GM23338 (cell line): Measurements from ENCODE around the gene PEBP1. TPM values are rescaled to one million over a fixed set of nuclear protein-coding genes. Genes with fewer than 3 reads are reported as not detected.

ENCODE experiments used
- ATAC-seq: fragments of 200-7000 bp; cut with Tn5 transposase; 3 replicates; pipeline ENCODE4 v1.9.1; 2020
- DNase-seq: peaks from one replicate; pipeline ENCODE4 v3.0.0-alpha.2; 2015; ENCODE audit warnings: low spot score
- H2AFZ ChIP-seq: fragments of 200-600 bp; sonication (generic); 2 replicates; pipeline ENCODE4 v1.8.0; 2016; ENCODE audit warnings: antibody characterized with exemption, mild to moderate bottlenecking, moderate library complexity
- H3F3A ChIP-seq: fragments of 200-600 bp; sonication (generic); replicated peaks from 2 replicates; pipeline ENCODE4 v1.8.0; 2017; ENCODE audit warnings: antibody characterized with exemption, mixed run types, low read depth
- H3K27ac ChIP-seq: fragments of 200-600 bp; sonication (generic); 2 replicates; pipeline ENCODE4 v1.6.1; 2016; ENCODE audit warnings: low read depth
- H3K27me3 ChIP-seq: fragments of 200-600 bp; sonication (generic); 2 replicates; pipeline ENCODE4 v1.8.0; 2016; ENCODE audit warnings: mild to moderate bottlenecking, mixed run types, moderate library complexity; ENCODE audit not compliant: insufficient read depth
- H3K36me3 ChIP-seq: fragments of 200-600 bp; sonication (generic); 2 replicates; pipeline ENCODE4 v1.8.0; 2016; ENCODE audit warnings: mild to moderate bottlenecking; ENCODE audit not compliant: insufficient read depth
- H3K4me1 ChIP-seq: fragments of 200-600 bp; sonication (generic); 2 replicates; pipeline ENCODE4 v1.8.0; 2016; ENCODE audit warnings: mild to moderate bottlenecking, moderate library complexity; ENCODE audit not compliant: insufficient read depth
- H3K4me2 ChIP-seq: fragments of 200-600 bp; sonication (generic); 2 replicates; pipeline ENCODE4 v1.7.1; 2017; ENCODE audit warnings: mixed run types
- H3K4me3 ChIP-seq: fragments of 200-600 bp; sonication (generic); 2 replicates; pipeline ENCODE4 v1.6.1; 2016; ENCODE audit warnings: mixed run types
- H3K79me2 ChIP-seq: fragments of 200-600 bp; sonication (generic); replicated peaks from 2 replicates; pipeline ENCODE4 v1.8.0; 2017; ENCODE audit warnings: mild to moderate bottlenecking; ENCODE audit not compliant: insufficient read depth
- H3K9me2 ChIP-seq: fragments of 200-600 bp; sonication (generic); 2 replicates; pipeline ENCODE4 v1.8.0; 2017; ENCODE audit not compliant: insufficient read depth
- H4K20me1 ChIP-seq: fragments of 200-600 bp; sonication (generic); replicated peaks from 2 replicates; pipeline ENCODE4 v1.8.0; 2017; ENCODE audit warnings: mild to moderate bottlenecking; ENCODE audit not compliant: insufficient read depth
- H3K27ac Mint-ChIP-seq: 2 replicates; pipeline ENCODE4 v1.8.0; 2020; ENCODE audit warnings: inconsistent platforms, mild to moderate bottlenecking, moderate library complexity, mixed read lengths
- H3K27me3 Mint-ChIP-seq: 3 replicates; pipeline ENCODE4 v1.8.0; 2022; ENCODE audit warnings: low read depth, mild to moderate bottlenecking, moderate library complexity, mixed read lengths, inconsistent platforms; ENCODE audit not compliant: insufficient read depth, poor library complexity
- H3K36me3 Mint-ChIP-seq: 3 replicates; pipeline ENCODE4 v1.8.0; 2021; ENCODE audit warnings: low read depth, mild to moderate bottlenecking, inconsistent platforms, moderate library complexity, mixed read lengths
- H3K4me1 Mint-ChIP-seq: 3 replicates; pipeline ENCODE4 v1.8.0; 2020; ENCODE audit warnings: mild to moderate bottlenecking, inconsistent platforms, mixed read lengths
- H3K4me3 Mint-ChIP-seq: 3 replicates; pipeline ENCODE4 v1.8.0; 2021; ENCODE audit warnings: moderate library complexity, mild to moderate bottlenecking, inconsistent platforms, mixed read lengths
- H3K9me3 Mint-ChIP-seq: 3 replicates; pipeline ENCODE4 v1.8.0; 2020; ENCODE audit warnings: moderate library complexity, mild to moderate bottlenecking, inconsistent platforms, mixed read lengths
- CTCF ChIP-seq, 2 experiments: fragments of 200-600 bp in 1 of 2; sonication (generic) in 1 of 2; conservative IDR thresholded peaks; 2 replicates each; pipeline versions ENCODE4 v1.5.1 to v1.6.1; 2016 to 2017; ENCODE audit warnings: antibody characterized with exemption in 2 of 2, low read depth in 2 of 2, mild to moderate bottlenecking in 2 of 2, moderate library complexity in 1 of 2
- EZH2 ChIP-seq: fragments of 200-600 bp; sonication (generic); IDR thresholded peaks from one replicate; pipeline ENCODE4 v1.8.0; 2017; ENCODE audit warnings: antibody characterized with exemption, mild to moderate bottlenecking, low read depth; ENCODE audit not compliant: unreplicated experiment
- POLR2AphosphoS5 ChIP-seq: IDR thresholded peaks from 2 replicates; pipeline ENCODE4 v1.6.1; 2016; ENCODE audit warnings: antibody characterized with exemption, low read depth
- REST ChIP-seq: IDR thresholded peaks from one replicate; pipeline ENCODE4 v1.6.1; 2018; ENCODE audit warnings: antibody characterized with exemption; ENCODE audit not compliant: unreplicated experiment
- STAT1 ChIP-seq: IDR thresholded peaks from one replicate; pipeline ENCODE4 v1.6.1; 2016; ENCODE audit warnings: antibody characterized with exemption; ENCODE audit not compliant: unreplicated experiment
- ZNF114 ChIP-seq: fragments of 250-450 bp; sonication (Bioruptor Pico); IDR thresholded peaks from 2 replicates; pipeline ENCODE4 v1.5.0; 2020; ENCODE audit warnings: mild to moderate bottlenecking, moderate library complexity
- ZNF331 ChIP-seq: fragments of 250-450 bp; sonication (Bioruptor Pico); IDR thresholded peaks from 2 replicates; pipeline ENCODE4 v1.5.0; 2020; ENCODE audit warnings: low read depth, mild to moderate bottlenecking, moderate library complexity
- polyA plus RNA-seq: library from polyadenylated mRNA; unstranded; fragments of >200 nt; fragmentation: Nextera tagmentation; extraction: Ambion mirVana; gene quantifications from 2 replicates; pipeline ENCODE4 v1.2.1, GENCODE V29; 2016
- total RNA-seq: library from RNA; depleted of rRNA; stranded (reverse); fragments of >200 nt; shearing (Covaris generic); gene quantifications from 2 replicates; pipeline ENCODE4 v1.2.3, GENCODE V29; 2014

Gene PEBP1
- total and polyA plus RNA-seq, 2 experiments from 2014 or later: 442 to 844 TPM

DNA sequence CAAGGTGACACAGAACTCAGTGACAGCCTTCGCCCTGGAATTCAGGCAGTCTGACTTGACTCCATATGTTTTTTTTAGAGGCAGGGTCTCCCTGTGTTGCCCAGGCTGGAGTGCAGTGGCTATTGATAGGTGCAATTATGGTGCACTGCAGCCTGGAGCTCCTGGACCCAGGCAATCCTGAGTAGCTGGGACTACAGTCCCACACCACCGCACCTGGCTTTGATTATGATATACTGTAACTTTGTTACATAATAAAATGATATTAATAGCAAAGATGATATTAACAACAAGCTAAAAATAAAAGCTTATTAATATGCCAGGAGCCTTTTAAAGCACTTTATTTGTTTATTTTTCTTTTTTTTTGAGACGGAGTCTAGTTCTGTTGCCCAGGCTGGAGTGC is 41.9 kb upstream of the PEBP1 start:
- Mint-ChIP-seq H3K4me1 (peaks cover 5% of the 10 kb centered on the region), H3K4me3 (no peak overlapping the region), H3K9me3 (no peaks in the 10 kb centered on the region; the same call in 2 of the 3 replicates), H3K27me3 (peaks cover 6% of the 10 kb centered on the region), H3K36me3 (peaks cover 52% of the 10 kb centered on the region), H3K27ac (no peak overlapping the region)
- Histone ChIP-seq H3K4me1 (peaks cover 5% of the 10 kb centered on the region), H3K27me3 (no peaks in the 10 kb centered on the region), H3F3A (0 out of 2 replicates have a peak, but pooled peaks cover 3% of the 10 kb centered on the region), H3K36me3 (peaks cover 33% of the 10 kb centered on the region), H3K4me2 (no peak overlapping the region), H2AFZ (no peak overlapping the region), H3K79me2 (peaks cover 77% of the 10 kb centered on the region), H3K4me3 (no peak overlapping the region), H3K9me2 (no peaks in the 10 kb centered on the region), H4K20me1 (peaks cover 5% of the 10 kb centered on the region; the same call in 1 of the 2 replicates), H3K27ac (no peak overlapping the region)
- DNase-seq: no peak
- no peak for TF ChIP-seq CTCF (conservative IDR thresholded peaks at IDR 0.05; ENCODE audit: low read depth in 2 of 2)
- no peak for TF ChIP-seq ZNF114 (CRISPR knock-in tag)
- no peak for TF ChIP-seq REST
- TF ChIP-seq ZNF331 (CRISPR knock-in tag): no peak
- no peak for TF ChIP-seq STAT1
- no peak for TF ChIP-seq EZH2
- ATAC-seq: no peak

DNA sequence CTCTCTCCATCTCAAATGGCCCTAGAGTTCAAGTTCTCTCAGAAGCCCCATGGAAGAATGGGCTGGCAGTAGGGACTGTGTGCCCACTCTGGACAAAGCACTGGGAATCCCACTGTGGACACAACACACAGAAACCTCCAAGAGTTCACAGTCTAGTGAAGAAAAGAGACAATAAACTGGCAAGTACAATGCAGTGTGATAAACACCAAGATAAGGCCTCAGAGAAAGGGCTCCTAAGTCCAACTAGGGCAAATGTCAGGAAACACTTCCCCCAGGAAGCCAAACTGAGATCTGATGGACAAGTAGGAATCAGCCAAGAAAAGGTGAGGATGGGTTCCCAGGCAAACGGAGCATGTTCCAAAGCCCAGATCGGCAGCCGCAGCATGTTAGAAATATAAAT is 37.5 kb upstream of the PEBP1 start:
- no peaks in the 10 kb centered on the region for H3K9me2 ChIP-seq
- H3K4me2 ChIP-seq: peak overlapping the region; percentile 55

More for the DNA sequence above, 37.5 kb upstream of the PEBP1 start:
- ATAC-seq (no peak), DNase-seq (no peak)
- TF ChIP-seq CTCF (conservative IDR thresholded peaks at IDR 0.05; ENCODE audit: low read depth in 2 of 2): no peak
- TF ChIP-seq POLR2AphosphoS5: 0 out of 2 replicates have a peak, but pooled peaks have one; percentile 23
- H3K9me3 Mint-ChIP-seq: no peaks in the 10 kb centered on the region; the same call in 2 of the 3 replicates
- H3K27me3 Mint-ChIP-seq: peaks cover 2% of the 10 kb centered on the region
- peak overlapping the region; percentile 20; the same call in 1 of the 2 replicates for H3K27ac ChIP-seq
- H3K79me2 ChIP-seq: peaks cover 80% of the 10 kb centered on the region
- H4K20me1 ChIP-seq: no peaks in the 10 kb centered on the region; the same call in none of the 2 replicates
- H3K36me3 ChIP-seq: peaks cover 26% of the 10 kb centered on the region
- no peak overlapping the region for H3K4me3 ChIP-seq
- H3F3A ChIP-seq: 0 out of 2 replicates have a peak, but pooled peaks cover 4% of the 10 kb centered on the region
- H3K36me3 Mint-ChIP-seq: peaks cover 46% of the 10 kb centered on the region
- H3K4me3 Mint-ChIP-seq: no peak overlapping the region; the same call in 2 of the 3 replicates
- peaks cover 18% of the 10 kb centered on the region for H3K4me1 ChIP-seq
- H3K4me1 Mint-ChIP-seq: peaks cover 15% of the 10 kb centered on the region
- H2AFZ ChIP-seq: no peak overlapping the region
- no peaks in the 10 kb centered on the region for H3K27me3 ChIP-seq
- H3K27ac Mint-ChIP-seq: no peak overlapping the region
